Upper lobe of right lung (tissue), 1 donor: ENCODE measurements around the gene ERCC6L2. TPM values are rescaled to one million over a fixed set of nuclear protein-coding genes. Genes with fewer than 3 reads are reported as not detected.

Source experiments
- ATAC-seq: fragments of 200-7000 bp; cut with Tn5 transposase; one replicate; pipeline ENCODE4 v1.9.1; 2020; ENCODE audit warnings: mild to moderate bottlenecking, moderate library complexity
- DNase-seq: peaks from one replicate; pipeline ENCODE4 v3.0.0-alpha.2; 2020
- H3K27ac ChIP-seq: fragments of 200-600 bp; one replicate; pipeline ENCODE4 v1.8.0; 2022
- H3K27me3 ChIP-seq: fragments of 200-600 bp; one replicate; pipeline ENCODE4 v1.8.0; 2022; ENCODE audit warnings: mild to moderate bottlenecking
- H3K36me3 ChIP-seq: fragments of 200-600 bp; one replicate; pipeline ENCODE4 v1.8.0; 2022
- H3K4me1 ChIP-seq: fragments of 200-600 bp; one replicate; pipeline ENCODE4 v1.8.0; 2022
- H3K4me3 ChIP-seq: fragments of 200-600 bp; one replicate; pipeline ENCODE4 v1.8.0; 2022; ENCODE audit warnings: mild to moderate bottlenecking
- H3K9me3 ChIP-seq: fragments of 200-600 bp; one replicate; pipeline ENCODE4 v1.8.0; 2022
- CTCF ChIP-seq: fragments of 200-600 bp; IDR thresholded peaks from one replicate; pipeline ENCODE4 v1.8.0; 2022; ENCODE audit warnings: antibody characterized with exemption
- intact Hi-C: fragments of 100-400 bp; cut with DNase I; formaldehyde crosslinking; loops from one replicate; pipeline ENCODE4 v1.11.0; 2022
- total RNA-seq: library from RNA; stranded (reverse); fragmentation: NEBNext Ultra II Directional; extraction: Animal tissue kit (Norgen Biotek cat#: 25700); gene quantifications from one replicate; pipeline ENCODE4 v1.2.1, GENCODE V29; 2021
- donor health status: DM: no; HTN: yes; CAD: no; lungs with severe emphysema.

ERCC6L2 gene
- total RNA-seq, 1 donor from 2014 or later, result 43.8 TPM

- H3K36me3 ChIP-seq, result peaks cover 7% of the 10 kb centered on the region
- H3K4me1 ChIP-seq, result peaks cover 15% of the 10 kb centered on the region
- no peaks in the 10 kb centered on the region for H3K27me3 ChIP-seq
- intact Hi-C loops, result no loop called here
- DNase-seq (no peak), ATAC-seq (no peak)
- H3K27ac ChIP-seq, result no peak overlapping the region
- H3K9me3 ChIP-seq, result no peaks in the 10 kb centered on the region
- no peak for TF ChIP-seq CTCF
- no peak overlapping the region for H3K4me3 ChIP-seq
These were observed 1.1 kb downstream of the ERCC6L2 start for GRCh38 chr9:95876595-95876994.

- no peak for ATAC-seq
- no peaks in the 10 kb centered on the region for H3K9me3 ChIP-seq
- H3K4me1 ChIP-seq, result peaks cover 15% of the 10 kb centered on the region
- H3K27me3 ChIP-seq, result no peaks in the 10 kb centered on the region
- no peaks in the 10 kb centered on the region for H3K36me3 ChIP-seq
- no peak overlapping the region for H3K4me3 ChIP-seq
- H3K27ac ChIP-seq, result no peak overlapping the region
- no peak for DNase-seq
- no peak for TF ChIP-seq CTCF
- intact Hi-C loops, result no loop called here
These were observed 2.5 kb downstream of the ERCC6L2 start for GRCh38 chr9:95877984-95878383.

- no peak for TF ChIP-seq CTCF
- H3K36me3 ChIP-seq, result no peaks in the 10 kb centered on the region
- no peak overlapping the region for H3K27ac ChIP-seq
- DNase-seq (no peak), ATAC-seq (no peak)
- H3K27me3 ChIP-seq, result no peaks in the 10 kb centered on the region
- peaks cover 6% of the 10 kb centered on the region for H3K4me1 ChIP-seq
- no peaks in the 10 kb centered on the region for H3K9me3 ChIP-seq
- intact Hi-C loops, result no loop called here
- H3K4me3 ChIP-seq, result no peak overlapping the region
These were observed 4.1 kb downstream of the ERCC6L2 start for GRCh38 chr9:95879591-95879990.

- Histone ChIP-seq H3K27ac (no peak overlapping the region), H3K4me1 (peaks cover 5% of the 10 kb centered on the region), H3K36me3 (no peaks in the 10 kb centered on the region), H3K4me3 (no peak overlapping the region), H3K27me3 (no peaks in the 10 kb centered on the region), H3K9me3 (no peaks in the 10 kb centered on the region)
- TF ChIP-seq CTCF, result no peak
- intact Hi-C loops, result no loop called here
- DNase-seq (no peak), ATAC-seq (no peak)
These were observed 4.7 kb downstream of the ERCC6L2 start for GRCh38 chr9:95880021-95880690.

- no peak for ATAC-seq
- DNase-seq, result no peak
- Histone ChIP-seq H3K9me3 (no peaks in the 10 kb centered on the region), H3K4me3 (no peak overlapping the region), H3K4me1 (no peaks in the 10 kb centered on the region), H3K36me3 (no peaks in the 10 kb centered on the region), H3K27me3 (no peaks in the 10 kb centered on the region), H3K27ac (no peak overlapping the region)
- no peak for TF ChIP-seq CTCF
- intact Hi-C loops, result no loop called here
These were observed 12.5 kb downstream of the ERCC6L2 start for GRCh38 chr9:95887926-95888497.
